Measurements from ENCODE around the gene STRA6.

Gene STRA6

DNA sequence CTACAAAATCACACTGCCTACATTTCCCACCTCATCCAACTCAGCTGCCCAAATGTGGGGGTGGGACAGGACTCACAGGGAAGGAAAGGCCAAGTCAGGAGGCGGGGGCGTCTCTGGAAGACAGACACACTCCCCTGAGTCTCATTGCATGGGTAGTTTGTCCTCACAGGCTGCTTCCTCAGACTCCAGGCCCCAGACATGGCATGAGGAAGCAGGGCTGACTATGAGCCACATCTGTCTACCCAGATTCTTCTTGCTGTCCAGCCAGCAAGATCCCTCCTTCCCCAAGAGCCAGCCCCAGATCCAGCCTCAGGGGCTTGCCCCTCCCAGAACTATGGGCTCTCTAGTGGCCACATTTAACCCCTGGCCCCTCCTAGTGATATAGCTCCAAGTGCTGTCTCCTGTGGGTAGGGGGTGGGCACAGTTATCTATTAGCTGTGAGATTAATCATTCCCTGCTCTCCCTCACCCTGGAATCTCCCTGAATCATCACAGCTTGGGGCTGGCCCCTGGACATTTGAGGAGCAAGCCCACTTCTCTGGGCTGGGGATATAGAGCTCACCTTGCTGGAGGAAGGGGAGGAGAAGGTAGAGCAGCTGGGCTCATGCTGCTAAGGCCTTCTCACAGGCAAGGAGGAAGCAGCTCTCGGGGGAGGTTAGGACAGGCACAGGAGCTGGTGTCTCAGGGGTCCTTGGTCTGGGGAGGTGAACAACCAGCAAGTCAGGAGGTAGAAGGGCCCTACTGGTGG is 31.4 kb upstream of the STRA6 start:
- TF ChIP-seq, protein P1, sequence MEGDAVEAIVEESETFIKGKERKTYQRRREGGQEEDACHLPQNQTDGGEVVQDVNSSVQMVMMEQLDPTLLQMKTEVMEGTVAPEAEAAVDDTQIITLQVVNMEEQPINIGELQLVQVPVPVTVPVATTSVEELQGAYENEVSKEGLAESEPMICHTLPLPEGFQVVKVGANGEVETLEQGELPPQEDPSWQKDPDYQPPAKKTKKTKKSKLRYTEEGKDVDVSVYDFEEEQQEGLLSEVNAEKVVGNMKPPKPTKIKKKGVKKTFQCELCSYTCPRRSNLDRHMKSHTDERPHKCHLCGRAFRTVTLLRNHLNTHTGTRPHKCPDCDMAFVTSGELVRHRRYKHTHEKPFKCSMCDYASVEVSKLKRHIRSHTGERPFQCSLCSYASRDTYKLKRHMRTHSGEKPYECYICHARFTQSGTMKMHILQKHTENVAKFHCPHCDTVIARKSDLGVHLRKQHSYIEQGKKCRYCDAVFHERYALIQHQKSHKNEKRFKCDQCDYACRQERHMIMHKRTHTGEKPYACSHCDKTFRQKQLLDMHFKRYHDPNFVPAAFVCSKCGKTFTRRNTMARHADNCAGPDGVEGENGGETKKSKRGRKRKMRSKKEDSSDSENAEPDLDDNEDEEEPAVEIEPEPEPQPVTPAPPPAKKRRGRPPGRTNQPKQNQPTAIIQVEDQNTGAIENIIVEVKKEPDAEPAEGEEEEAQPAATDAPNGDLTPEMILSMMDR (IDR thresholded peaks at IDR 0.05; ENCODE audit: extremely low read depth, missing control alignments), result no peak
- no peak for DNase-seq (ENCODE audit: low spot score)

DNA sequence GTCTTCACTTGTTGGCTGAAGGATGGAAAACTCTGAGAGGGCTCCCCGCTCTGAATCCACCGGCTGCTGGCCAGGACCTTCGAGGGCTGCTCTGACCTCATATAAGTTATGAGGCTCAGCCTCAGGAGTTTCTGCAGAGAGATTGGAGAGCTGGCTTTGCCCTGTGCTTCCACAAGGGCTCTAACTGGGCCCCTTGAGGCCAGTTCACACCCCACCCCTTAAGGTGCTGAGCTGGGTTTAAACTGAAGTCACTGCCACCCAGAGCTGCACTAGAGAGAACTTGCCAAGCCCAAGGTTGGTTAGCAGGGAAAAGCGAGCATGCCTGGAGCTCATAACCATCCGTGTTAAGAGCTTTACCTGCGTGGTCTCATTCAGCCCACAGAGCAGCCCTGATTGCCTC is 30.8 kb upstream of the STRA6 start:
- DNase-seq (ENCODE audit: low spot score), result no peak
- TF ChIP-seq, protein P1 (IDR thresholded peaks at IDR 0.05; ENCODE audit: extremely low read depth, missing control alignments), result no peak

DNA sequence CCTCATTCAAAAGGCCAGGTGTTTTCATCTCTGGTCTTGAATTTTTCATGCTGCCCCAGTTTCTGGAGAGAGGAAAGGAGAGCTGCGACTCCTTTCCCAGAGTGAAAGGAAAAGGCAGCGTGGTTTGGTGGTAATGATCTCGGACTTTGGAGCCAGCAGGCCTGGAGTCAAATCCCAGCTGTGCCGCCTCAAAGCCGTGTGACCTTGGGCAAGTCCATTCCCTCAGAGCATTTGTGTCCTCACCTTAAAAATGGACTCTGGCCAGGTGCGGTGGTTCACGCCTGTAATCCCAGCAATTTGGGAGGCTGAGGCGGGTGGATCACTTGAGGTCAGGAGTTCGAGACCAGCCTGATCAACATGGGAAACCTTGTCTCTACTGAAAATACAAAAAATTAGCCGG is 28.9 kb upstream of the STRA6 start:
- no peak for DNase-seq (ENCODE audit: low spot score)
- TF ChIP-seq, protein P1 (IDR thresholded peaks at IDR 0.05; ENCODE audit: extremely low read depth, missing control alignments), result no peak

DNA sequence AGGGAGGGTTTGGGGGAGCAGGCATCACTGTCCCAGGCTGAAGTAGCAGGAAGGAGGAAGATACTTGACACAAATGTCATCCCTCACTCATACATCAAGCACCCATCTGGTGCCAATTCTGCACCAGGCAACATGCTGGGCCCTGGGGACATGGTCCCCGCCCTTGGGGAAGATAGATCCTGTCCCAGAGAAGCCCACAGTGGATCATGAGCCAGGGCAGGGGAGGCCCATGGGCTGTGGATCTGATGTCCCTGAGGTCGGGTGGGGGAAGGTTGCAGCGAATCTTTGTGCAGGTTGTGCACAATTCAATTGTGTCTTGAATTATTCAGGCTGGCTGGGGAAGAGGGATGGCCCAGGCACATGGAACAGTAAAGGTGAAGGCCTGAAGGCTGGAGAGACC is 27.1 kb upstream of the STRA6 start:
- no peak for DNase-seq (ENCODE audit: low spot score)
- TF ChIP-seq, protein P1 (IDR thresholded peaks at IDR 0.05; ENCODE audit: extremely low read depth, missing control alignments), result no peak

DNA sequence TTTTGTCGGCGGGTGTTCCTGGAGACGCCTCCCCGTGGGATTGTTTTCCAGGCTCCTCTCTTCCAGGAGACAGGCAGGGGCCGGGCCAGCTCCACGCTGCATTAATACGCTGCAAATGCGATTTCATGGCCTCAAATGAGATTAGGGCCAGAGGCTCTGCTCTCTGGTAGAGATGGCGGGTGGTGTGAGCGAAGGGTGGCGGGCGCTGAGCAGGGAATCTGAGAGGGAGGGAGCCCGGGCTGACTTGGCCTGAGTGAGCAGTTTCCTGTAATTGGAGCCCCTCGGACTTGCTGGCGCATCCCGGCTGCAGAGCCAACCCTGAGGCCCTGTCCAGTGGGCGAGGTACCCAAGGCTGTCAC is 26.1 kb upstream of the STRA6 start:
- TF ChIP-seq, protein P1 (IDR thresholded peaks at IDR 0.05; ENCODE audit: extremely low read depth, missing control alignments), result no peak
- no peak for DNase-seq (ENCODE audit: low spot score)

DNA sequence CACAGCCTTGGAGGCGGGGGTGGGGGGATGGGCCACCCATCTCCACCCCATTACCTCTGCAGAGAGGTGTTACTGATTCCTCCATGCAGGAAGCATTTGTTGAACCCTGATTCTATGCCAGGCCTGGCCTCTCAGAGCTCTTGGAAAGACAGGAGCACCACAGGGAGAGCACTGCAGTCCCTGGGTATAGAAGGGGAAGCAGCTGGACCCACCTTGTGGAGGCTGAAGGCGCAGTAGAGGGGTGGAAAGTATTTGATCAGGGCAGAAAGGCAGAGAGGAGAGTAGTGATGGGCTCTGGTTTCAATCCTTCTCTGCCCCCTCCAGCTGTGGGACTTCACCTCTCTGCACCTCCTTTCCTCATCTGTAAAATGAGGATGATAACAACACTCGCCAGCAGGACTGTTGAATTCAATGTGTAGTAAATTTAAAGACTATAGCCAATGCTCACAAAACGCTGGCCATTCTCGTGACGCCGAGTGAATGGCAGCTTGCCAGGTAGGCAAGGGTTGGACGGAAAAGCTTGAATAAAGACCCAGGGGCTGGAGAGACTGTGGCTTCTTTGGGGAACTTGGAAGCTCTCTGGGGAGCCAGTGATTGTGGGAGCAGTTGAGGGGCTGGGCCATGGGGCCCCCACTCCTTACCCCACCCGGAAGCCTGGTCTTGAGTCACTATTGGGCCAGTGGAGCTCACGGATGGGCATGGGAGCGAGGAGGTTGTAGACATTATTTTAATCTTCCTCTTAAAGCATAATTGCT is 25.6 kb upstream of the STRA6 start:
- TF ChIP-seq, protein P1 (IDR thresholded peaks at IDR 0.05; ENCODE audit: extremely low read depth, missing control alignments), result no peak
- no peak for DNase-seq (ENCODE audit: low spot score)

DNA sequence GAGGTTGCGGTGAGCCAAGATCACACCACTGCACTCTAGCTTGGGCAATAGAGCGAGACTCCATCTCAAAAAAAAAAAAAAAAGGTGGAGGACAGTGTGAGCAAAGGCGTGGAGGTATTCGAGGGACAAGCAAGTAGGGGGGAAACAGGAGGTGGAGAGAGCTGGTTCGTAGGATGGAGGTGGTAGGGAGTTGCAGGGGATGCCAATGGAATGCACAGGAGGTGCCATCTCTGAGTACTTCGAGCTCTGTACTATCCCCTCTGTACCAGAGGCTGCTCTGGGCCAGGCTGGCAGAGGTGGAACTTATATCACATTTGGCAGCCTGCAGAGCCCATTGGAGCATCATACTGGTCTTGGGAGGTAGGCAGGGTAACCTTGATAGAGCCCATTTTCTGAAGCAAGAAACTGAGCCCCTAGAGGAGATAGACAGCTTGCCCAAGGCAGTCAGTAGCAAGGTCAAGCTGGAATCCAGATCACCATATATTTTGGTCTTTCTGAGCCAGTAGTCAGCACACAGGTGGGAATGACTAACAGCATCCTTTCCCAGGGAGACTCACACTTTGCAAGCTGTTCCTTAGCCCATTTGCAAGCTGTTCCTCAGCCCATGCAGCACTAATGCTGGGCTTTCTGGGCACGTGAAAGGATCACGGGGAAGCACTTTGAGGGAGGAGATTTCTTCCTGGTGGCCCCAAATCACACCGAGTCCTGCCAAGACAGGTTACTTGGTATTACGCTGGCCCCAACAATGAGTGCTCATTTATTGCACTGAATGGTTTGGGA is 24.4 kb upstream of the STRA6 start:
- TF ChIP-seq, protein P1 (IDR thresholded peaks at IDR 0.05; ENCODE audit: extremely low read depth, missing control alignments), result no peak
- no peak for DNase-seq (ENCODE audit: low spot score)

All from GM20000 (cell line).